Measurements from ENCODE around the gene ERBB3.

Gene ERBB3

GRCh38 chr12:56127888-56128669 is 48.1 kb downstream of the ERBB3 start, which contains the start of gene ESYT1:
ESYT1 (plus strand) TSS chr12:56128267; CDS start chr12:56128320, 53 bp downstream.
- Histone ChIP-seq H4K5ac (ENCODE audit: low read length) (no peak within 1 kb of the TSS), H3K79me2 (ENCODE audit: control insufficient read depth, insufficient read depth, low read length) (peaks cover 4% of the 10 kb centered on the region), H2BK5ac (ENCODE audit: low read length) (peak within 1 kb of the TSS; percentile 77), H3K4me3 (ENCODE audit: low read length) (peak within 1 kb of the TSS; percentile 76), H2AK5ac (ENCODE audit: low read length) (no peak within 1 kb of the TSS), H3K9ac (ENCODE audit: low read length) (peak within 1 kb of the TSS; percentile 72), H3K27me3 (ENCODE audit: insufficient read depth, low read length, poor library complexity) (no peaks in the 10 kb centered on the region), H3K27ac (ENCODE audit: low read depth, low read length) (peak within 1 kb of the TSS; percentile 51), H3K18ac (ENCODE audit: low read length) (peak within 1 kb of the TSS; percentile 13), H3K56ac (ENCODE audit: low read length) (peak within 1 kb of the TSS; percentile 86), H4K8ac (ENCODE audit: low read depth, low read length) (no peak within 1 kb of the TSS), H2BK120ac (ENCODE audit: low read depth, low read length) (no peak within 1 kb of the TSS), H3K4me2 (ENCODE audit: low read length) (peak within 1 kb of the TSS; percentile 98), H3K4ac (ENCODE audit: low read depth, low read length) (no peak within 1 kb of the TSS), H3K4me1 (ENCODE audit: control insufficient read depth, low read depth, low read length) (peaks cover 8% of the 10 kb centered on the region), H3K79me1 (ENCODE audit: low read length) (peaks cover 12% of the 10 kb centered on the region), H2BK15ac (replicated peaks; ENCODE audit: low read depth) (no peak within 1 kb of the TSS), H3K36me3 (ENCODE audit: control insufficient read depth, insufficient read depth, low read length) (no peaks in the 10 kb centered on the region), H3K23ac (ENCODE audit: low read length) (peak within 1 kb of the TSS; percentile 1)
- WGBS (ENCODE audit: extremely low coverage, insufficient coverage, low lambda C conversion rate): no CpG with 5 or more reads among the region's 49 CpGs
- DNase-seq: peak; percentile 100

- Histone ChIP-seq H3K79me1 (ENCODE audit: low read length) (peaks cover 12% of the 10 kb centered on the region), H2AK5ac (ENCODE audit: low read length) (no peak overlapping the region), H2BK15ac (replicated peaks; ENCODE audit: low read depth) (no peak overlapping the region), H3K36me3 (ENCODE audit: control insufficient read depth, insufficient read depth, low read length) (peaks cover 5% of the 10 kb centered on the region), H3K79me2 (ENCODE audit: control insufficient read depth, insufficient read depth, low read length) (peaks cover 4% of the 10 kb centered on the region), H3K18ac (ENCODE audit: low read length) (peak overlapping the region; percentile 13), H2BK5ac (ENCODE audit: low read length) (no peak overlapping the region), H3K27me3 (ENCODE audit: insufficient read depth, low read length, poor library complexity) (no peaks in the 10 kb centered on the region), H3K23ac (ENCODE audit: low read length) (peak overlapping the region; percentile 1), H3K4me2 (ENCODE audit: low read length) (peak overlapping the region; percentile 98), H2BK120ac (ENCODE audit: low read depth, low read length) (no peak overlapping the region), H3K4me3 (ENCODE audit: low read length) (peak overlapping the region; percentile 76), H3K9ac (ENCODE audit: low read length) (peak overlapping the region; percentile 72), H4K5ac (ENCODE audit: low read length) (no peak overlapping the region), H3K4me1 (ENCODE audit: control insufficient read depth, low read depth, low read length) (peaks cover 8% of the 10 kb centered on the region), H3K27ac (ENCODE audit: low read depth, low read length) (peak overlapping the region; percentile 51), H3K56ac (ENCODE audit: low read length) (peak overlapping the region; percentile 86), H3K4ac (ENCODE audit: low read depth, low read length) (no peak overlapping the region), H4K8ac (ENCODE audit: low read depth, low read length) (no peak overlapping the region)
- no CpG with 5 or more reads among the region's 20 CpGs for WGBS (ENCODE audit: extremely low coverage, insufficient coverage, low lambda C conversion rate)
- no peak for DNase-seq
These were observed 48.8 kb downstream of the ERBB3 start for GRCh38 chr12:56128670-56129205.

GRCh38 chr12:56129206-56129941 is 49.4 kb downstream of the ERBB3 start:
- no CpG with 5 or more reads among the region's 29 CpGs for WGBS (ENCODE audit: extremely low coverage, insufficient coverage, low lambda C conversion rate)
- Histone ChIP-seq H3K23ac (ENCODE audit: low read length) (peak overlapping the region; percentile 1), H3K18ac (ENCODE audit: low read length) (no peak overlapping the region), H2BK5ac (ENCODE audit: low read length) (no peak overlapping the region), H3K36me3 (ENCODE audit: control insufficient read depth, insufficient read depth, low read length) (peaks cover 9% of the 10 kb centered on the region), H3K27ac (ENCODE audit: low read depth, low read length) (no peak overlapping the region), H3K27me3 (ENCODE audit: insufficient read depth, low read length, poor library complexity) (no peaks in the 10 kb centered on the region), H2BK120ac (ENCODE audit: low read depth, low read length) (no peak overlapping the region), H3K4ac (ENCODE audit: low read depth, low read length) (no peak overlapping the region), H2BK15ac (replicated peaks; ENCODE audit: low read depth) (no peak overlapping the region), H3K4me1 (ENCODE audit: control insufficient read depth, low read depth, low read length) (peaks cover 8% of the 10 kb centered on the region), H3K79me1 (ENCODE audit: low read length) (peaks cover 10% of the 10 kb centered on the region), H2AK5ac (ENCODE audit: low read length) (peak overlapping the region; percentile 73), H3K9ac (ENCODE audit: low read length) (peak overlapping the region; percentile 72), H3K4me3 (ENCODE audit: low read length) (peak overlapping the region; percentile 76), H3K4me2 (ENCODE audit: low read length) (peak overlapping the region; percentile 98), H4K8ac (ENCODE audit: low read depth, low read length) (no peak overlapping the region), H4K5ac (ENCODE audit: low read length) (no peak overlapping the region), H3K56ac (ENCODE audit: low read length) (peak overlapping the region; percentile 86), H3K79me2 (ENCODE audit: control insufficient read depth, insufficient read depth, low read length) (peaks cover 4% of the 10 kb centered on the region)
- DNase-seq: peak; percentile 66

GRCh38 chr12:56129942-56130495 is 50.1 kb downstream of the ERBB3 start:
- H2BK120ac ChIP-seq (ENCODE audit: low read depth, low read length): no peak overlapping the region
- H4K5ac ChIP-seq (ENCODE audit: low read length): no peak overlapping the region
- no peaks in the 10 kb centered on the region for H3K27me3 ChIP-seq (ENCODE audit: insufficient read depth, low read length, poor library complexity)
- DNase-seq: no peak
- peaks cover 9% of the 10 kb centered on the region for H3K36me3 ChIP-seq (ENCODE audit: control insufficient read depth, insufficient read depth, low read length)
- peak overlapping the region; percentile 72 for H3K9ac ChIP-seq (ENCODE audit: low read length)
- no peak overlapping the region for H3K4me3 ChIP-seq (ENCODE audit: low read length)
- H3K4me2 ChIP-seq (ENCODE audit: low read length): no peak overlapping the region
- no peak overlapping the region for H2BK5ac ChIP-seq (ENCODE audit: low read length)
- H4K8ac ChIP-seq (ENCODE audit: low read depth, low read length): no peak overlapping the region
- H3K27ac ChIP-seq (ENCODE audit: low read depth, low read length): no peak overlapping the region
- peaks cover 8% of the 10 kb centered on the region for H3K4me1 ChIP-seq (ENCODE audit: control insufficient read depth, low read depth, low read length)
- WGBS (ENCODE audit: extremely low coverage, insufficient coverage, low lambda C conversion rate): no CpG with 5 or more reads among the region's 22 CpGs
- peaks cover 10% of the 10 kb centered on the region for H3K79me1 ChIP-seq (ENCODE audit: low read length)
- no peak overlapping the region for H3K4ac ChIP-seq (ENCODE audit: low read depth, low read length)
- H3K23ac ChIP-seq (ENCODE audit: low read length): no peak overlapping the region
- peak overlapping the region; percentile 86 for H3K56ac ChIP-seq (ENCODE audit: low read length)
- no peak overlapping the region for H2BK15ac ChIP-seq (replicated peaks; ENCODE audit: low read depth)
- H2AK5ac ChIP-seq (ENCODE audit: low read length): no peak overlapping the region
- H3K18ac ChIP-seq (ENCODE audit: low read length): no peak overlapping the region
- peaks cover 4% of the 10 kb centered on the region for H3K79me2 ChIP-seq (ENCODE audit: control insufficient read depth, insufficient read depth, low read length)

- peaks cover 9% of the 10 kb centered on the region for H3K36me3 ChIP-seq (ENCODE audit: control insufficient read depth, insufficient read depth, low read length)
These were observed 50.9 kb downstream of the ERBB3 start for GRCh38 chr12:56130876-56131275.

More at GRCh38 chr12:56130876-56131275, 50.9 kb downstream of the ERBB3 start:
- H3K79me2 ChIP-seq (ENCODE audit: control insufficient read depth, insufficient read depth, low read length): peaks cover 4% of the 10 kb centered on the region
- H3K56ac ChIP-seq (ENCODE audit: low read length): no peak overlapping the region
- no peak for DNase-seq
- no CpG with 5 or more reads among the region's 4 CpGs for WGBS (ENCODE audit: extremely low coverage, insufficient coverage, low lambda C conversion rate)
- H2BK120ac ChIP-seq (ENCODE audit: low read depth, low read length): no peak overlapping the region
- no peak overlapping the region for H2AK5ac ChIP-seq (ENCODE audit: low read length)
- H3K4ac ChIP-seq (ENCODE audit: low read depth, low read length): no peak overlapping the region
- H2BK15ac ChIP-seq (replicated peaks; ENCODE audit: low read depth): no peak overlapping the region
- no peak overlapping the region for H3K23ac ChIP-seq (ENCODE audit: low read length)
- H3K18ac ChIP-seq (ENCODE audit: low read length): no peak overlapping the region
- H3K4me3 ChIP-seq (ENCODE audit: low read length): no peak overlapping the region
- H3K4me1 ChIP-seq (ENCODE audit: control insufficient read depth, low read depth, low read length): peaks cover 8% of the 10 kb centered on the region
- H3K79me1 ChIP-seq (ENCODE audit: low read length): peaks cover 10% of the 10 kb centered on the region
- no peak overlapping the region for H4K5ac ChIP-seq (ENCODE audit: low read length)
- no peak overlapping the region for H3K4me2 ChIP-seq (ENCODE audit: low read length)
- no peak overlapping the region for H2BK5ac ChIP-seq (ENCODE audit: low read length)
- no peak overlapping the region for H3K27ac ChIP-seq (ENCODE audit: low read depth, low read length)
- H3K9ac ChIP-seq (ENCODE audit: low read length): no peak overlapping the region
- no peak overlapping the region for H4K8ac ChIP-seq (ENCODE audit: low read depth, low read length)
- H3K27me3 ChIP-seq (ENCODE audit: insufficient read depth, low read length, poor library complexity): no peaks in the 10 kb centered on the region
